SHP77 (cell line): ENCODE results near the gene CCDC159.
"Not testable (repeated sequence)": the region's sequence is repeated elsewhere in the genome, so short reads cannot be mapped to it uniquely, and the experiment has no call there.

Experiments
- DNase-seq, 2 experiments: peaks; one replicate each; lab custom pipeline; 2025; lab: John Stamatoyannopoulos, UW

Gene CCDC159

DNA sequence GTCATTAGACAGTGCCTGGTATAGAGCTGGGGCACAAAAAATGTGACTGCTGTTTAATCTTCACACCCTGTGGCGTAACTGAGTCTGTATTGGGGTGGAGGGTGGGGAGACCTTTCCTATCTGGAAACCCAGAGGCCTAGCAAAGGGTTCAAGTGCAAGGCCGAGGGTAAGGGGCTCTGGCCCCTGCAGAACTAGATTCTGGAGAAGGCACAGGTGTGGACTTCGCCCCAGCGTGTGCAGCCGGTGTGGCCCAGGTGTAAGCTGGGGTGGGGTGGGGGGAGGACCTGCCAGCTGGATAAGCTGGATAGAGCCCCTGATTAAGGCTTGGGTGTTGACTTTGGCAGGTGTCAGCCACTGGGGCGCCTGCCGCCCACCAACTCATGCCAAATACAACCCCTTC, 8.2 kb upstream of the CCDC159 start:
- no peak for DNase-seq

DNA sequence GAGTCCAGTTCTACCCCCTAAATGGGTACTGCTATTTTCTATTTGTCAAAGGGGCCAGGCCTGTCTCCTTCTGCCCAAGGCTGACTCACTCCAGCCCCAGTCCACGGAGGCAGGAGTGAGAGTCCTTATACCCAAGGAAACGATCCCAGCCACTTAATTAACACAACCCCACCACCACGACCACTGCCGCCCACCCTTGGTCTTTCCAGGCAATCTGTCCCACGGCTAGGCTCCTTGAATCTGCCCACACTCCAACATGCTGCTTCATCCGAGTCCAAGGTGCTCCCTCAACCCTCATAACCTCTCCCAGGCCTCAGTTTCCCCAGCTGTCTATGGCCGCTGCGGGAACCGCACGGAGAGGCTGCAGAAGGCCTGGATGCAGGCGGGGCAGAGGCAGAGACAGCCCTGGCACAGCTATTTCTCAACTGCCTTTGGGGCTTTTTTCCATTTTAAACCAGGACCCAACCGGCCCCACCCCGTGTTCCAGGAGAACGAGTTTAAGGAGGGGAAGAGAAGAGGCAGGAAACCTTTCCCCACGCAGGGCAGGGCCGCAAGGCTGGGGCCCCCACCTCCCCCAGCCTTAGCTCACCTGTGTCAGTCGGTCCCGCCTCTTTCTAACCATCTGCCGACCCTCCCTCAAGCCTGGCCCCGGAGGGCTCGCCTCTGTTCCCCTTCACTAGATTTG, 7.6 kb upstream of the CCDC159 start:
- no peak for DNase-seq

DNA sequence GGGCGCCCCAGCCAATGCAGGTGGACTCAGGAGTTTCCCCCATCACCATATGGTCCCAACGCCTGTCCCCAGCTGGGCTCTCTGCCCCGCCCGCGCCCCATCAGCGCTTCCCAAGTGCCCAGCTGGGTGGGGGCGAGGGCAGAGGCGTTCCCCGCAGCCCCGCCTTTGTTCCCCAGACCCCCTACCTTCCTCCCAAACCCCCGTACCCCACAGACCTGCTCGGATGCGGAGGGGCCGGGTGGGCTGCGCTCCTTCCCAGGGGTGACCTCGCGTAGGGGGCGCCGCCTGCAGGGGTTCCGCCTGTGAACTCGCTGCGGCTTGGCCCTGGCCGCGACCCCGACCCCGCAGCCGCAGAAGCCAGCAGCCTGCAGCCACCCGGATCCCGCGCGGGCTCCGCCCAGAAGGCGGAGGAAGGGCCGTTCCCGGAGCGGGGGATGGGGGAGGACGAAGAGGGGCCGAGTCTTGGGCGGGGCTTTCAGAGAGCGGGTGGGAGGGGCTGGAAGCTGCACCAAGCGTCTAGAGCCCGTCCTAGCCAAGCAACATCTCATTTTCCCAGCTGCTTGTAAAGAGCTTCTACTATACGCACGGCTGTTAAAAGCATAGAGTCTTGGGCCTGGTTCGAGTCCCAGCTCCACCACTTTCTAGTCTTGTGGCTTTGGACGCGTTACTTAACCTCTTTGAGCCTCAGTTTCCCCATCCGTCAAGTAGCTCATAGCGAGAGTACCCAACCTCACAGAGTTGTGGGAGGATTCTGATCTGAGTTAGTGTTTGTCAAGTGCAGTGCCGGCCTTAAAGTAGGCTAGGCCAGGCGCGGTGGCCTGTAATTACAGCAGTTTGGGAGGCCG, 6.8 kb upstream of the CCDC159 start, which contains the start of gene RAB3D:
RAB3D (minus strand) TSS at position 404 of the 845 bp plus-strand sequence. CDS start 2,258 bp downstream, outside the sequence.
- DNase-seq = peak; percentile 82 to 90

DNA sequence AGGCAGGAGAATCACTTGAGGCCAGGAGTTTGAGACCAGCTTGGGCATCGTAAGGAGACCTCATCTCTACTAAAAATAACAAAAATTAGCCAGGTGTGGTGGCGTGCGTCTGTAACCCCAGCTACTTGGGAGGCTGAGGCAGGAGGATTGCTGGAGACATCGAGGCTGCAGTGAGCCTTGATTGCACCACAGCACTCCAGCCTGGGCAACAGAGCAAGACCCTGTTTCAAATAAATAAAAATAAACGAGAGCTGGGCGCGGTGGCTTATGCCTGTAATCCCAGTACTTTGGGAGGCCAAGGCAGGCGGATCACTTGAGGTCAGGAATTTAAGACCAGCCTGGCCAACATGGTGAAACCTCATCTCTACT, 6.2 kb upstream of the CCDC159 start:
- DNase-seq = not testable (repeated sequence)

DNA sequence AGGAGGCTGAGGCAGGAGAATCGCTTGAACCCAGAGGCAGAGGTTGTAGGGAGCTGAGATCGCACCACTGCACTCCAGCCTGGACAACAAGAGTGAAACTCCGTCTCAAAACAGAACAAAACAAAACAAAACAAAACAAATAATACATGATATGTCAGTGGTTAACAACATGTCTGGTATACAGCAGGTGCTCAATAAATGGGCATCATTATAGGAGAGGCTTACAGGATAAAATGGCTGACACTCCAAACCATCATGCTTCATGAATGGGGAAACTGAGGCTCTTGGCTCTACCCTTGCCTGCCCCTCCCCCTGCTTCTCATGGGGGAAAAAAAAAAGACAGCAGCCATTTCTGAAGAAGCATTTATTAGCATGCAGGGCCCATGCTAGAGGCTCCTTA, 3.9 kb upstream of the CCDC159 start:
- DNase-seq = no peak

DNA sequence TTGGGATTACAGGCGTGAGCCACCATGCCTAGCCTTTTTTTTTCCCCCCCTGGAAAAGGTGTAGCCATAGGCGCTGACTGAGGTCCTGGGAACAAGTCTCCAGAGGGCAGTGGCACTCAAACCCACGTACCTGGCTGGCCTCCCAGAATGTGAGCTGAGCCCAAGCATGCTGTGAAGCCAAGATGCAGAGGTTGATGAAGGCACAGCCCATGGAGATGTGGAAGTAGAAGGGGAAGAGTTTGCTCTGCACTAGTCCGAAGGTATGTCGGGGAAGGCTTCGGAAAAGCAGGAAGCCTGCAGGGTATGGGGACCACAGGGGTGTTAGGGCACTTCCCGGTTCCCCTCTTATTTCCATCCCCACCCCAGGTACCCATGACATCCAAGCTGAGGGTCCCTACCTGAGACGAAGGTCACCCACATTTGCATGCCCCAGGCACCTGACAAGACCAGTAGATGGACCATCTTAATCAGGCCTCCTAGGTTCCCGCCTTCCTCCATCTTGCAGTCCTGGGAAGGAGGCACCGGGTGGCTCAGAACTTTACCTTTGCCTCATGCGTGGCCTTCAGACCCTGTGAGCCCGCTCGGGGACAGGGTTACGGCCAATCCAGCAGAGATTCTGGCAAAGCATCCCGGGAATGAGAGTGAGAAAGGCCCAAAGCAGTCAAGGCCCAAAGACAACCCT, 1.1 kb upstream of the CCDC159 start:
- DNase-seq = no peak

DNA sequence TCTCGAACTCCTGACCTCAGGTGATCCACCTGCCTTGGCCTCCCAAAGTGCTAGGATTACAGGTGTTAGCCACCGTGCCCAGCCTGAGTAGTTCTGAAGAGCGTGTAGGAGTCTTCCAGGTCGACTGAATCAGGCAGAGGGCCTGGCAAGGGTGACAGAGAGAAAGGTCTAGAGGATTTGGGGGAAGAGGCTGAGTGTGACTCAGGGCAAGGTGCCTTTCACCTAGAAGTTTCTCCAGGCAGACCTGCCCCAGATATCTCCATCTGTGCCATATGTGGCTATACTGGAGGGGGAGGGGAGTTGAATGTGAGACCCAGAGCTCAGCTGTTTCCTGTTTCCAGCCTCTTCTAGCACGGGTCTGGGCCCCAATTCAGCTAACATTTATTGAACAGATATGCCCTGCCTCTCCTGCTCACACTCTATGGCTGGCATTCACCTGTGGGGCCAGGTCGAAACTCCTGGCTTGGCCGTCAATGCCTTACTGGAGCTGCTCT, 1.3 kb downstream of the CCDC159 start:
- no peak for DNase-seq

DNA sequence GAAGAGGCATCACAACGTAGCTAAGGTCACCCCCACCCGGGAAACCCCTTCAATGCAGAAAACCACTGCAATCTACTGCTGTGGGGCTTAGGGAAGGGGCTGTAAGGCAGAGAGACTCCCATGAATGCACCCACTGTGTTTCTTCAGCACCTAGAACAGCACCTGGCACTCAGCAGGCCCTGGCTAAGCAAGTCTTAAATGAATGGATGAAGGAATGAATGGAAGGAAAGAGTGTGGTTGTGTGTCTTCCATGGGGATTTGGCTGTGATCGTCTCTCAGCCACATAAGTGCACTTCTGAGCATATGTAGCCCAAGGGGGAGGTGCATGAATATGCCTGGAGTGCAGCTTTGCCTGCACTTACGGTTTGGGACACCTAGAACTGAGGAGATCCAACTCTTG, 2.9 kb downstream of the CCDC159 start:
- DNase-seq = no peak

DNA sequence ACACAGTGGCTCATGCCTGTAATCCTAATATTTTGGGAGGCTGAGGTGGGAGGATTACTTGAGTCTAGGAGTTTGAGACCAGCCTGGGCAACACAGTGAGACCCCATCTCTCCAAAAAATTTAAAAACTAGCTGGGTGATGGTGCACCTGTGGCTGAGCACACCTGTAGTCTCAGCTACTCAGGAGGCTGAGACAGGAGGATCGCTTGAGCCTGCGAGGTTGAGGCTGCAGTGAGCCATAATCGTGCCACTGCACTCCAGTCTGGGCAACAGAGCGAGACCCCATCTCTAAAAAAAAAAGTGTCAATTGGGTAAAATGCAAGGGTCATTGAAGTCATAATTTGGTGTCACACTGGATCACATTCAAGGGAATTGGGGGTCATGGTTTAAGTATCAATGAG, 7.8 kb downstream of the CCDC159 start:
- DNase-seq = not testable (repeated sequence)

DNA sequence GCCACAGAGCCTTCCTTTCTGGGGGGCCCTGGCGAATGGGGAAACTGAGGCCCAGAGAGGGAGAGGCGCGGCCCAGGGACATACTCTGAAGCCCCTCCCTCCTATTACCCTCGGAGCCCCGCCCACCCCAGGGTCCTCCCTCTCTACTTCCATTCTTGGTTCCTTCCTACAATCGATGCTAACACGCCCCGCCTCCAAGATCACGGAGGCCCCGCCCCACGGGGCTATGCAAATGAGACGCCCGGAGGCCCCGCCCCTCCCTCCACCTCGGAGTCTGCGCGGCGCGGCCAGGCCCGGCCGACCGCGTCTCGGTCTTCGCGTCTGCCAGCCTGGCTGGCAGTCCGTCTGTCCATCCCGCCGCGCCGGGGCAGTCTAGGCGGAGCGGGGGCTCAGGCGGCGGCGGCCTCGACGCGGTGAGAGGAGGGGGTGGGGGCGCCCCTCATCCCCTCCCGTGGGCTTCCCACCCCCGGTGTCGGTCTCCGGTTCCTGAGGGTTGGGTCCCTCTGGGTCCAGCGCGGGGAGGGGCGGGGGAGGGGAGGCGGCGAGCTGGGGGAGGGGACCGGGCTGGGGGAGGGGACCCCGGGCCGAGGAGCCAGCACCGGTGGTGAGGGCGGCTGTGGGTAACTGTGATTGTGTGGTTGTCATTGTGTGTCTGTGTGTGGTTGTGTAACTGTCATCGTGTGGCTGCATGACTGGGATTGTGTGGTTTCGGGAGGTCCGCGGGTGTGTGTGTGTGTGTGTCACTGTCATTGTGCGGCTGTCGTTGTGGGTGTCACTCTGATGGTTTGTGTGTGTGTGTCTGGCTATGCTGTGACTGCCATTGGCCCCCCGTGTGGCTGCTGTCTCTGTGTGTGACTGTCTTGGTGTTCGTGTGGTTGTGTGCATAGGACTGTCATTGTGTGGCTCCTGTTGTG, 9.1 kb downstream of the CCDC159 start, which contains the start of gene PLPPR2:
PLPPR2 (plus strand) TSS at position 273 of the 914 bp plus-strand sequence. CDS start 2,242 bp downstream, outside the sequence.
- DNase-seq = peak; percentile 60 to 83

DNA sequence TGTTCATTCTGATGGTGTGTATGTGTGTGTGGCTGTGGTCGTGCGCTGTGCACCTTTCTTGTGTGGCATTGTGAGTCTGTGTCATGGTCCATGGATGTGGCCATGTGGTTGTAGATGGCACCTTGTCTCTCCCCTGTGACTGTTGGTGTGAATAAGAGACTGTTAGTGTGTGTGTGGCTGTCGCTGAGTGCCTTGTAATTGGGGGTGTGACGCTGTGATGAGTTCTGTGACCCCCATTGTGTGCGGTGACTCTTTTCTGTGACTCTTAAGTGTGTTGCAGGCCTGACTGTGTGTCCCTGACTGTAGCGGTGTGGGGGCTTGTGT, 9.7 kb downstream of the CCDC159 start:
- no peak for DNase-seq

DNA sequence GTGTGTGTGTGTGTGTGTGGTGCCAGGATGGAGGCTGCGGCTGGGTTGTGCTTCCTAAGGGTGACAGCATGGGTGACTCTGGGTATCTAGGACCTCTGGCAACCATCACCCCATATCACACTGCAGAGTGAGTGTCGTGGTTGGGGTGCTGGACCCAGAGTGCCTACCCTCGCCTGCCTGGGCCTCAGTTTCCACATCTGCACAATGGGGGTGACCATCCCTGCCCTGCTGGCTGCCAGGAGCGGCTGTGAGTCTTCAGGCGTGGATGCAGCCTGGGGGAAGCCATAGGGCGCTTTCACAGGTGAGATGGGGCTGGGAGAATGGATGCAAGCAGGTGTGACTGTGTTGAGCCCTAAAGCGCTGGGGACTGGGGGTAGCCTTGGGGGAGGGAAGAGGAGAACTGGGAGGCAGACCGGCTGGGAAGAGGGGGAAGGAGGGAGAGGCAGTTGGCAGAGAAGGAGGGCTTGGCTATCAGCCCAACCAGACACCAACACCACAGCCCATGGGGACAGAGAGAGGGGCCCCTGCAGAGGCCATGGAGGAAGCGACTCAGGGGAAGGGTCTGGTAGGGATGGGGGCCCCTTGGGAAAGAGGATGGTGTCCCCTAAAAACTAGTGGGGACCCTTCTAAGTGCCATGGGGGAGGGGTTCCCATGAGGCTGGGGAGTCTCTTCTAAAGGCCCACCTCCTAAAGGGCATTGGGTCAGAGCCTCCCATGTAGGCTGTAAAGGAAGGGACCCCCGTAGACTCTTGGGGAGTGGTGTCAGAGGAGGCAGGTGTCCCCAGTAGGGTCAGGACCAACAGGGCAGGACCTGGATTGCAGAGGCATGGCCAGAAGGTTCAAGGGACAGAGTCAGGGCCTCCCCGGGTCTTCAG, 10.6 kb downstream of the CCDC159 start:
- DNase-seq = no peak

DNA sequence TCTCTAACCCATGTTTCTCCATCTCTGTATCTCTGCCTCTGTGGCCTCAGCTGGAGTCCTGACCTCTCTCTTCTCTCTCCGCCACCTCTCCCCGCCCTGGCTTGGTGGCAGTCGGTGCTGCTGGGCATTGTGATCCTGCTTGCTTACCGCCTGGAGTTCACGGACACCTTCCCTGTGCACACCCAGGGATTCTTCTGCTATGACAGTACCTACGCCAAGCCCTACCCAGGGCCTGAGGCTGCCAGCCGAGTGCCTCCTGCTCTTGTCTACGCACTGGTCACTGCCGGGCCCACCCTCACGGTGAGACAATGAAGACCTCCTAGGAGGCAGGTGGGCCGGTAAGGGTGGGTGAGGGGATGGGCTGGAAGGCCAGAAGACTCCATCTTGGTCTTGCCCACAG, 13.1 kb downstream of the CCDC159 start:
- no peak for DNase-seq

DNA sequence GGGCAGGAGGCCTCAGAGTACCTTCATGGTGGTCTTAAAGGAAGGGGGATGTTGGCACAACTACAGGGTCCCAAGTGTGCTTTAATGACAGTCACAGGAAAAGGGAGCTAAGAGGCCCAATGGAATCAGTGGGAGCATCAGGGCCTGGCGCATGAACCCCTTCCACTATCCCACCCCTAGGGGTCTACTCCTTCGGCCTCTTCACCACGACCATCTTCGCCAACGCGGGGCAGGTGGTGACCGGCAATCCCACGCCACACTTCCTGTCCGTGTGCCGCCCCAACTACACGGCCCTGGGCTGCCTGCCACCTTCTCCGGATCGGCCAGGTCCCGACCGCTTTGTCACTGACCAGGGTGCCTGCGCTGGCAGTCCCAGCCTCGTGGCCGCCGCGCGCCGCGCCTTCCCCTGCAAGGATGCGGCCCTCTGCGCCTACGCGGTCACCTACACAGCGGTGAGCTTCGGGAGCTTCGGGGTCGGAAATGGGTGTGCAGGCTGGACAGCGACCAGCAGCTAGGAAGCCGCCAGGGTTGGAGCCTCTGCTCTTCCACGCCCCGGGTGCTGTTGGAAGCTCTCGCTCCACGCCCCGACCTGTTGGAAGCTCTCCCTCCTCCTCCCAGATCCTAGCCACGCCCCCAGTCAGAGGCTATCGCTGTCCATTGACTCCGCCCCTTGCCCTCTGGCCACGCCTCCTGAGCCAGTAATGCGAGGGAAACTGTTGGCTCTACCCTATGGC, 14.9 kb downstream of the CCDC159 start:
- no peak for DNase-seq

DNA sequence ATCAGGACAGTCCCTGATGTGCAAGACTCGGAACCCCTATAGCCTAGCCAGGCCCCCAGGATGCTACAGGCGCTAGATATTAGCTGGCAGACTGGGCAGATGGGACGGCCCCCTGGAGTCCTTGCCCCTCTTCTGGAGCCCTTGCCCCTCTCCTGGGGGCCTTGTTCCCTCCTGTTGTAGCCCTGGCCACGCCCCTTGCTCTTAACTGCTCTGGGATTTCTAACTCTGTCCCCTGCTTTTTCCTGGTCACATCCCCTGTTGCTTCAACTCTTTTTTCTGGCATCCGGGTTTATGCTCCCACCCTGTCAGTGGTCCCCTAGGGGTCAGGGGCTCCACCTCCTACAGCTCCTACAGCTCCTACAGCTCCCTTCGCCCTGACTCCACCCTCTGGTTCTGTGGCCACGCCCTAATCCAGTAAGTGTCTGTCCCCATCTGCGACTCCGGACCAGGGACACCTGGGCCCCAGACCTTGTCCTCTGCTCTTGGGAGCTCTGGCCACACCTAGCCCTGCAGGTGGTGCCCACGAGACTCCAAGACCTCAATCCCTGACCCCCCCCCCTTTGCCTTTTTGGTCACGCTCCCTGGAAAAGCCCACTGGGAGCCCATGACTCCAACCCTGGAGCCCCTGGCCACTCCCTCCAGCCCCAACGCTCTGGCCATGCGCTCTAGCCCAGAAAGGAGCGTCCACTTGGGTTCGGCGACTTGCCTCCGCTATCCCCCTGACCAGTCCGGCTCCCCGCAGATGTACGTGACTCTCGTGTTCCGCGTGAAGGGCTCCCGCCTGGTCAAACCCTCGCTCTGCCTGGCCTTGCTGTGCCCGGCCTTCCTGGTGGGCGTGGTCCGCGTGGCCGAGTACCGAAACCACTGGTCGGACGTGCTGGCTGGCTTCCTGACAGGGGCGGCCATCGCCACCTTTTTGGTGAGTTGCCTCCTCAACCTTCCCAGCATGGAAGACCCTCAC, 15.7 kb downstream of the CCDC159 start:
- no peak for DNase-seq

DNA sequence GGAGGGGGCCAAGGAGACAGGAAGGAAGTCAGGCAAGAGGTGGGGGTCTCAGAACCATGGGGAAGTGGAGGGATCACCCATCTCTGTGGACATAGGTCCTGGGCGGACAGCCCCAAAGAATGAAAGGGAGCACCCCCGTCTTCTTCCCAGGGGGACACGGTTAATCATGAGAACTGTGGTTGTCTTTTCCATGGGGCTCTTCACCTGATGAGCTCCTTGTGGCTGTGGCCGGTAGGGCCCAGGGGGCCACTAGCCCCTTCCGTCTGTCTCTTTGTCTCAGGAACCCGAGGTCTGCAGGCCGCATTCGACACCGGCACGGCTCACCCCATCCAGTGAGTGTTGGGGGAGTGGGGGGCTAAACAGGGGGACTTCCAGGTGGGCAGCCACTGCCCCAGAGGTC, 17.6 kb downstream of the CCDC159 start:
- DNase-seq = no peak

DNA sequence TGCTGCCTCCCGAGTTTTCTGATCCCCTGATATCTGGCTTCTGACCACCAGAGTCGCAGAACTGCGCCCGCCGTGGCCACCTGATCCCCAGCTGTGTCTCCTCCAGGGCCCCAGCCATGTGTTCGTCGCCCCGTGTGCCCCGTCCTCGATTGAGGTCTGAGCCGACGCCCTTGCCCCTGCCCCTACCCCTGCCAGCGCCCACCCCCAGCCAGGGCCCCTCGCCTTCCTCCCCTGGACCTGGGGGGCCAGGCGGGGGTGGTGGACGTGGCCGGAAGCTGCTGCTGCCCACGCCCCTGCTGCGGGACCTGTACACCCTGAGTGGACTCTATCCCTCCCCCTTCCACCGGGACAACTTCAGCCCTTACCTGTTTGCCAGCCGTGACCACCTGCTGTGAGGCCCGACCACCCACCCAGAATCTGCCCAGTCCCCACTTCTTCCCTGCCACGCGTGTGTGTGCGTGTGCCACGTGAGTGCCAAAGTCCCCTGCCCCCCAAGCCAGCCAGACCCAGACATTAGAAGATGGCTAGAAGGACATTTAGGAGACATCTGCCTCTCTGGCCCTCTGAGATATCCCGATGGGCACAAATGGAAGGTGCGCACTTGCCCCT, 18.1 kb downstream of the CCDC159 start:
- DNase-seq = no peak

DNA sequence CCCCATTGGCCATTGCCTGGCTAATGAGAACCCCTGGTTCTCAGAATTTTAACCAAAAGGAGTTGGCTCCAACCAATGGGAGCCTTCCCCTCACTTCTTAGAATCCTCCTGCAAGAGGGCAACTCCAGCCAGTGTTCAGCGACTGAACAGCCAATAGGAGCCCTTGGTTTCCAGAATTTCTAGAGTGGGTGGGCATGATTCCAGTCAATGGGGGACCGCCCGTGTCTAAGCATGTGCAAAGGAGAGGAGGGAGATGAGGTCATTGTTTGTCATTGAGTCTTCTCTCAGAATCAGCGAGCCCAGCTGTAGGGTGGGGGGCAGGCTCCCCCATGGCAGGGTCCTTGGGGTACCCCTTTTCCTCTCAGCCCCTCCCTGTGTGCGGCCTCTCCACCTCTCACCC, 18.6 kb downstream of the CCDC159 start:
- no peak for DNase-seq
